Liver (tissue), 9 donors: ENCODE measurements around the gene RFC2. TPM values are rescaled to one million over a fixed set of nuclear protein-coding genes. Genes with fewer than 3 reads are reported as not detected.

ENCODE experiments used
- DNase-seq: peaks from one replicate; pipeline ENCODE4 v3.0.0-alpha.2; 2017; ENCODE audit warnings: low spot score
- H3K27ac ChIP-seq, 2 donors: one replicate each; pipeline ENCODE4 v1.7.0; 2013; ENCODE audit warnings: inconsistent platforms in 2 of 2, low read length in 2 of 2, control low read depth in 1 of 2, low read depth in 1 of 2, mild to moderate bottlenecking in 1 of 2
- H3K27me3 ChIP-seq, 4 donors: one replicate each; pipeline versions ENCODE4 v1.6.1 to v1.7.0; 2013; ENCODE audit warnings: low read length in 3 of 4, inconsistent platforms in 1 of 4, mild to moderate bottlenecking in 1 of 4, moderate library complexity in 1 of 4; ENCODE audit not compliant: control insufficient read depth in 4 of 4, insufficient read depth in 4 of 4
- H3K36me3 ChIP-seq, 4 donors: one replicate each; pipeline versions ENCODE4 v1.6.1 to v1.7.0; 2013; ENCODE audit warnings: low read length in 3 of 4, mild to moderate bottlenecking in 3 of 4, low read depth in 1 of 4, moderate library complexity in 1 of 4; ENCODE audit not compliant: control insufficient read depth in 4 of 4, insufficient read depth in 3 of 4
- H3K4me1 ChIP-seq, 4 donors: one replicate each; pipeline versions ENCODE4 v1.6.1 to v1.7.0; 2013; ENCODE audit warnings: low read length in 3 of 4, mild to moderate bottlenecking in 3 of 4, moderate library complexity in 1 of 4; ENCODE audit not compliant: control insufficient read depth in 4 of 4, insufficient read depth in 4 of 4
- H3K4me3 ChIP-seq, 3 donors: one replicate each; pipeline versions ENCODE4 v1.6.1 to v1.7.0; 2013; ENCODE audit warnings: low read length in 3 of 3, control low read depth in 1 of 3, low read depth in 1 of 3, mild to moderate bottlenecking in 1 of 3
- H3K9ac ChIP-seq, 2 donors: one replicate each; pipeline ENCODE4 v1.7.0; 2013; ENCODE audit warnings: low read length in 2 of 2, mild to moderate bottlenecking in 2 of 2, moderate library complexity in 2 of 2, control low read depth in 1 of 2, low read depth in 1 of 2
- H3K9me3 ChIP-seq, 4 donors: one replicate each; pipeline versions ENCODE4 v1.6.1 to v1.7.0; 2013; ENCODE audit warnings: low read length in 3 of 4; ENCODE audit not compliant: control insufficient read depth in 4 of 4
- EGR1 ChIP-seq, 2 donors: IDR thresholded peaks; 2 replicates each; pipeline ENCODE4 v1.6.1; 2016 to 2018; ENCODE audit warnings: antibody characterized with exemption in 2 of 2, low read depth in 2 of 2
- FOXA1 ChIP-seq: IDR thresholded peaks from 2 replicates; pipeline ENCODE4 v1.6.1; 2016; ENCODE audit warnings: antibody characterized with exemption
- FOXA2 ChIP-seq: IDR thresholded peaks from 2 replicates; pipeline ENCODE4 v1.6.1; 2016; ENCODE audit warnings: antibody characterized with exemption
- GABPA ChIP-seq, 2 donors: IDR thresholded peaks in 1 of 2; conservative IDR thresholded peaks in 1 of 2; 2 replicates each; pipeline ENCODE4 v1.6.1; 2016; ENCODE audit warnings: antibody characterized with exemption in 2 of 2, mild to moderate bottlenecking in 1 of 2, moderate library complexity in 1 of 2
- HNF4A ChIP-seq, 2 donors: conservative IDR thresholded peaks; 2 replicates each; pipeline ENCODE4 v1.6.1; 2016; ENCODE audit warnings: antibody characterized with exemption in 2 of 2, mild to moderate bottlenecking in 2 of 2
- JUND ChIP-seq, 2 donors: IDR thresholded peaks; 2 replicates each; pipeline ENCODE4 v1.6.1; 2016; ENCODE audit warnings: antibody characterized with exemption in 2 of 2
- NR2F2 ChIP-seq: IDR thresholded peaks from 2 replicates; pipeline ENCODE4 v1.6.1; 2016; ENCODE audit warnings: antibody characterized with exemption
- RAD21 ChIP-seq, 2 donors: IDR thresholded peaks; 2 replicates each; pipeline ENCODE4 v1.6.1; 2016; ENCODE audit warnings: antibody characterized with exemption in 2 of 2, mild to moderate bottlenecking in 2 of 2
- RXRA ChIP-seq, 2 donors: IDR thresholded peaks; 2 replicates each; pipeline ENCODE4 v1.6.1; 2017 to 2018; ENCODE audit warnings: antibody characterized with exemption in 2 of 2, mild to moderate bottlenecking in 1 of 2
- TAF1 ChIP-seq: conservative IDR thresholded peaks from 2 replicates; pipeline ENCODE4 v1.6.1; 2016; ENCODE audit warnings: antibody characterized with exemption, mild to moderate bottlenecking
- YY1 ChIP-seq: IDR thresholded peaks from 2 replicates; pipeline ENCODE4 v1.6.1; 2016; ENCODE audit warnings: antibody characterized with exemption, mild to moderate bottlenecking
- WGBS: extraction: QIAGEN DNeasy Blood & Tissue Kit; methylation state at CpG from one replicate; pipeline ENCODE4 v1.1.7; 2013; 5-methylcytosine and 5-hydroxymethylcytosine counted together
- polyA plus RNA-seq, 2 donors: library from polyadenylated mRNA; stranded (reverse) in 1 of 2; unstranded in 1 of 2; fragments of 200-250 nt in 1 of 2; fragments of >200 nt in 1 of 2; fragmentation: Nextera tagmentation in 1 of 2; extraction: Ambion mirVana in 1 of 2; gene quantifications; one replicate each; pipeline versions ENCODE4 v1.2.1 to v1.2.3, GENCODE V29; 2013 to 2015
- total RNA-seq, 2 donors: library from RNA; depleted of rRNA; stranded (reverse); fragments of >200 nt; gene quantifications; one replicate each; pipeline ENCODE4 v1.2.3, GENCODE V29; 2014
- TF ChIP-seq, protein P1 (sequence below): fragments of 150-350 bp; IDR thresholded peaks from 2 replicates; pipeline ENCODE4 v1.5.1; 2017; ENCODE audit warnings: improper control_type of control experiment, low read depth, low read length; ENCODE audit not compliant: missing input control
- TF ChIP-seq, protein P2 (sequence below): IDR thresholded peaks from 2 replicates; pipeline ENCODE4 v1.6.1; 2016; ENCODE audit warnings: antibody characterized with exemption, mild to moderate bottlenecking
- donor health status: healthy.
- donor health status: healthy.
- donor health status: healthy.
- donor health status: healthy.
- donor health status: healthy.

The RFC2 gene
- total and polyA plus RNA-seq, 4 donors = 12.8 to 23.8 (median 14.8) TPM

DNA sequence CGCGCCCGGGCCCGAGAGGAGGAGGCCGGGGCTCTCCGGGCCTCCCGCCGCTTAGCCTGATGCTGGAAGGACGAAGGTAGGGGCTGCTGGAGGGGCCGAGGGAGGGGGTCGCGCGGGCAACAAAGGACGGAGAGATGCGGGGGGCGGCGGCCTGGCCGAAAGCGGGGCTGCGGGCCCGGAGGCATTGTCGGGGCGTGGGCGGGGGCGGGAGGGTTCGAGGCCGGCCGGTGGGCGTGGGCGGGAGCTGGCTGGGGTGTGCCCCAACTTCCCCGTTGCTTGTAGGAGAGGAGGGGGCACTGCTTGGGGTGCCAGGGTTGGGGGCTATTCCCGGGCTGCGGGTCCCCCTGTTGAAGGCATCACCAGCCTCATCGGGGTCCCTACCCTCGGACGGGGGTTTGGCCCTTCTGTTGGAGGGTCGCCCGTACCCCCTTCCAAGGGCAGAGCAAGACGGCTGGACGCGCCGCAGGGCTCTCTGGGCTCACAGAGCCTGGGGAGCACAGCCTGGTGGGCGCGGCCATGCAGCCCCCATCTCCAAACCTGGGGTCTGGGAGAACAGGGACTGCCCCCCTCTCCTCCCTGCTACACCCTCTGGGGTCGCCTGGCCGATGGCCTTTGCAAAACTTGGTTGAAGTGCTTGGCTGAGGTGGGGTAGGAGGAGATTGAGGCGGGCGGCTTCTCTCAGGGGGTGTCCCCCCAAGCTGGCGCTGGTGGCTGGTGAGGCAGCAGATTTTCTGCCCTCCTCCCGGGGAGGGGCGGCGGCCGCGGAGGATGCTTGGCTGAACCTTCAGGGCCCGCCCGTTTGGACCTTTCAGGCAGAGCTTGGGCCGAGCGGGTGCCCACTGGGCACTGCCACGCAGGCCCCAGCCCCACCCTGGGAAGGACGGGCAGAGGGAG, 35.7 kb upstream of the RFC2 start:
- no peak for TF ChIP-seq RXRA (IDR thresholded peaks at IDR 0.05)
- TF ChIP-seq TAF1 = no peak
- no peak for TF ChIP-seq GABPA (IDR thresholded peaks at IDR 0.05 in 1 of 2, conservative IDR thresholded peaks at IDR 0.05 in 1 of 2)
- no peak for TF ChIP-seq EGR1 (IDR thresholded peaks at IDR 0.05; ENCODE audit: low read depth in 2 of 2)
- no peak for TF ChIP-seq NR2F2
- TF ChIP-seq HNF4A (conservative IDR thresholded peaks at IDR 0.05) = no peak
- TF ChIP-seq, protein P1, sequence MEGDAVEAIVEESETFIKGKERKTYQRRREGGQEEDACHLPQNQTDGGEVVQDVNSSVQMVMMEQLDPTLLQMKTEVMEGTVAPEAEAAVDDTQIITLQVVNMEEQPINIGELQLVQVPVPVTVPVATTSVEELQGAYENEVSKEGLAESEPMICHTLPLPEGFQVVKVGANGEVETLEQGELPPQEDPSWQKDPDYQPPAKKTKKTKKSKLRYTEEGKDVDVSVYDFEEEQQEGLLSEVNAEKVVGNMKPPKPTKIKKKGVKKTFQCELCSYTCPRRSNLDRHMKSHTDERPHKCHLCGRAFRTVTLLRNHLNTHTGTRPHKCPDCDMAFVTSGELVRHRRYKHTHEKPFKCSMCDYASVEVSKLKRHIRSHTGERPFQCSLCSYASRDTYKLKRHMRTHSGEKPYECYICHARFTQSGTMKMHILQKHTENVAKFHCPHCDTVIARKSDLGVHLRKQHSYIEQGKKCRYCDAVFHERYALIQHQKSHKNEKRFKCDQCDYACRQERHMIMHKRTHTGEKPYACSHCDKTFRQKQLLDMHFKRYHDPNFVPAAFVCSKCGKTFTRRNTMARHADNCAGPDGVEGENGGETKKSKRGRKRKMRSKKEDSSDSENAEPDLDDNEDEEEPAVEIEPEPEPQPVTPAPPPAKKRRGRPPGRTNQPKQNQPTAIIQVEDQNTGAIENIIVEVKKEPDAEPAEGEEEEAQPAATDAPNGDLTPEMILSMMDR = no peak
- TF ChIP-seq FOXA1 = no peak
- no peak for TF ChIP-seq FOXA2
- no peak for TF ChIP-seq YY1
- no peak for TF ChIP-seq JUND (IDR thresholded peaks at IDR 0.05)
- TF ChIP-seq, protein P2, sequence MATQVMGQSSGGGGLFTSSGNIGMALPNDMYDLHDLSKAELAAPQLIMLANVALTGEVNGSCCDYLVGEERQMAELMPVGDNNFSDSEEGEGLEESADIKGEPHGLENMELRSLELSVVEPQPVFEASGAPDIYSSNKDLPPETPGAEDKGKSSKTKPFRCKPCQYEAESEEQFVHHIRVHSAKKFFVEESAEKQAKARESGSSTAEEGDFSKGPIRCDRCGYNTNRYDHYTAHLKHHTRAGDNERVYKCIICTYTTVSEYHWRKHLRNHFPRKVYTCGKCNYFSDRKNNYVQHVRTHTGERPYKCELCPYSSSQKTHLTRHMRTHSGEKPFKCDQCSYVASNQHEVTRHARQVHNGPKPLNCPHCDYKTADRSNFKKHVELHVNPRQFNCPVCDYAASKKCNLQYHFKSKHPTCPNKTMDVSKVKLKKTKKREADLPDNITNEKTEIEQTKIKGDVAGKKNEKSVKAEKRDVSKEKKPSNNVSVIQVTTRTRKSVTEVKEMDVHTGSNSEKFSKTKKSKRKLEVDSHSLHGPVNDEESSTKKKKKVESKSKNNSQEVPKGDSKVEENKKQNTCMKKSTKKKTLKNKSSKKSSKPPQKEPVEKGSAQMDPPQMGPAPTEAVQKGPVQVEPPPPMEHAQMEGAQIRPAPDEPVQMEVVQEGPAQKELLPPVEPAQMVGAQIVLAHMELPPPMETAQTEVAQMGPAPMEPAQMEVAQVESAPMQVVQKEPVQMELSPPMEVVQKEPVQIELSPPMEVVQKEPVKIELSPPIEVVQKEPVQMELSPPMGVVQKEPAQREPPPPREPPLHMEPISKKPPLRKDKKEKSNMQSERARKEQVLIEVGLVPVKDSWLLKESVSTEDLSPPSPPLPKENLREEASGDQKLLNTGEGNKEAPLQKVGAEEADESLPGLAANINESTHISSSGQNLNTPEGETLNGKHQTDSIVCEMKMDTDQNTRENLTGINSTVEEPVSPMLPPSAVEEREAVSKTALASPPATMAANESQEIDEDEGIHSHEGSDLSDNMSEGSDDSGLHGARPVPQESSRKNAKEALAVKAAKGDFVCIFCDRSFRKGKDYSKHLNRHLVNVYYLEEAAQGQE = no peak
- H3K27ac ChIP-seq = peak overlapping the region in 1 of 2 donors; percentile 14
- DNase-seq = no peak
- WGBS = 9% methylated on average over 60 of the region's 60 CpGs
- H3K27me3 ChIP-seq = no peaks in the 10 kb centered on the region
- H3K9me3 ChIP-seq = no peaks in the 10 kb centered on the region
- peak overlapping the region in 1 of 2 donors; percentile 28 for H3K9ac ChIP-seq
- peak overlapping the region in 1 of 3 donors; percentile 68 for H3K4me3 ChIP-seq
- H3K36me3 ChIP-seq = no peaks in the 10 kb centered on the region
- peaks cover 8 to 26% (median 12%) of the 10 kb centered on the region in 4 donors for H3K4me1 ChIP-seq

DNA sequence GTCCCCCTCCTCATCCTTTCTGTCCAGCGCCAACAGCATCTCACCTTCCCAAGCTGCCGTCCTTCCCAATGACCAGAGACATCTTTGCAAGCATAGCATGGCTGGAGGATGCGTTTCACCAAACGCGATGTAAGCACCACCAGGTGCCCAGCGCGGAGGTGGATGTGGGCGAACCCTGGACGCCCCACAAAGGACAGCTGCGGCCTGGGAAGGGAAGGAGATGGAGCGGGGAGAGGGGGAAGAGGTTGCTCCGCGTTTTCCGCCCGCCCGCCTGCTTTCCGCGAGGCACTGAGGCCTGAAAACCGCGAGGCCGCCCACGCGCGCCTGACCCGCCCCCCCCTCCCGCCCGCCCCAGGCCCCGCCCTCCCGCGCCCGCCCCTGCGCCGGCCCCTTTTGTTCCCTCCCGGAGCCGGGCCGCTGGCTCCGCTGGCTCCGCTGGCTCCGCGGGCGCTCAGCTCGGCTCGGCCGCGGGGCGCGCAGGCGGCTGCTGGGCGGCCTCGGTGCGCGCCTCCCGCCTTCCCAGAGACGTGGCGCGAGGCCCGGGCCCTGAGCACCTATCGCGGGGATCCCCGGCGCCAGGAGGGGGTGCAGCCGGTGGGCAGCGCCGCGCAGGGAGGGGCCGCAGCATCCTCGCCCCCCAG, 34.9 kb upstream of the RFC2 start, which contains the start of gene CLIP2:
TSS of gene CLIP2 (plus strand) at position 390 of the 641 bp plus-strand sequence. CDS start 28,140 bp downstream, outside the sequence.
- H3K27me3 ChIP-seq = no peaks in the 10 kb centered on the region
- no peak for TF ChIP-seq RAD21 (IDR thresholded peaks at IDR 0.05)
- TF ChIP-seq, protein P1 = no peak
- peak within 1 kb of the TSS in 1 of 2 donors; percentile 28 for H3K9ac ChIP-seq
- H3K36me3 ChIP-seq = no peaks in the 10 kb centered on the region
- peak within 1 kb of the TSS in 1 of 2 donors; percentile 14 for H3K27ac ChIP-seq
- no peaks in the 10 kb centered on the region for H3K9me3 ChIP-seq
- DNase-seq = peak; percentile 84
- H3K4me1 ChIP-seq = peaks cover 8 to 26% (median 12%) of the 10 kb centered on the region in 4 donors
- 1% methylated on average over 67 of the region's 67 CpGs for WGBS
- H3K4me3 ChIP-seq = peak within 1 kb of the TSS in 1 of 3 donors; percentile 68
